ENCODE results near the gene SPR. TPM values are rescaled to one million over a fixed set of nuclear protein-coding genes. Genes with fewer than 3 reads are reported as not detected.

The SPR gene
- total and polyA plus RNA-seq, 2 of the 4 experiments (the other 2 are of a cell fraction): 14.3 to 17.4 TPM

- Histone ChIP-seq H2BK120ac (ENCODE audit: low read depth, low read length) (no peak overlapping the region), H3K4me3 (ENCODE audit: insufficient read depth, low read depth, low read length) (no peak overlapping the region), H4K8ac (ENCODE audit: low read depth in 2 of 2, low read length in 2 of 2) (no peak overlapping the region), H2AK5ac (ENCODE audit: low read depth, low read length) (no peak overlapping the region), H4K20me1 (ENCODE audit: insufficient read depth, low read length) (peaks cover 9% of the 10 kb centered on the region; the same call in 1 of the 2 replicates), H2BK20ac (ENCODE audit: low read depth, low read length) (no peak overlapping the region), H4K5ac (ENCODE audit: low read depth, low read length) (no peak overlapping the region), H3K79me1 (ENCODE audit: low read depth in 1 of 2, low read length in 2 of 2) (no peaks in the 10 kb centered on the region), H3K36me3 (ENCODE audit: control insufficient read depth, insufficient read depth, low read length) (no peaks in the 10 kb centered on the region), H3K9ac (ENCODE audit: low read depth, low read length) (no peak overlapping the region), H3K4me2 (ENCODE audit: low read depth, low read length) (no peak overlapping the region), H3K27me3 (ENCODE audit: control insufficient read depth, insufficient read depth, low read length) (peaks cover 17% of the 10 kb centered on the region; the same call in 1 of the 2 replicates), H3K9me3 (ENCODE audit: control insufficient read depth, insufficient read depth, low read length) (no peaks in the 10 kb centered on the region), H2BK15ac (ENCODE audit: low read depth, low read length) (no peak overlapping the region), H2AK9ac (replicated peaks; ENCODE audit: low read depth, low read length, poor library complexity) (no peak overlapping the region), H3K4ac (ENCODE audit: low read depth, low read length) (no peak overlapping the region), H3K23ac (ENCODE audit: low read depth, low read length) (no peak overlapping the region), H3K9me1 (ENCODE audit: insufficient read depth, low read length) (peaks cover 15% of the 10 kb centered on the region), H3K18ac (ENCODE audit: low read depth, low read length) (no peak overlapping the region), H3K56ac (ENCODE audit: extremely low read depth, insufficient read depth, low read length) (no peak overlapping the region), H2AFZ (replicated peaks; ENCODE audit: low read length, poor library complexity) (no peak overlapping the region), H4K91ac (ENCODE audit: insufficient read depth, low read depth, low read length) (no peak overlapping the region), H2BK5ac (ENCODE audit: low read depth, low read length, poor library complexity, severe bottlenecking) (no peak overlapping the region), H3K4me1 (ENCODE audit: control insufficient read depth, insufficient read depth, low read length) (peaks cover 10% of the 10 kb centered on the region; the same call in 1 of the 2 replicates), H3K27ac (ENCODE audit: insufficient read depth, low read length) (no peak overlapping the region), H3K14ac (replicated peaks; ENCODE audit: low read depth, low read length) (no peak overlapping the region)
- WGBS, 2 experiments (ENCODE audit: extremely low coverage in 2 of 2, insufficient read length in 1 of 2): 83% methylated on average over 2 of the region's 5 CpGs; no CpG with 5 or more reads in 1 of the 2 experiments
- DNase-seq (no peak), ATAC-seq (ENCODE audit: low read depth) (no peak)
- dilution Hi-C loops (cut with HindIII; ENCODE audit: low sequenced_read_pairs, unreplicated experiment): no loop called here
- POLR2A ChIA-PET (ENCODE audit: unreplicated experiment): no interaction called here
- in situ Hi-C loops (cut with MboI; ENCODE audit: low sequenced_read_pairs): no loop called here
- no peak for TF ChIP-seq CTCF (conservative IDR thresholded peaks at IDR 0.05; ENCODE audit: low read depth, low read length)
- TF ChIP-seq NFE2L2 (IDR thresholded peaks at IDR 0.05; ENCODE audit: low read depth, low read length): no peak
- no peak for TF ChIP-seq MAZ (IDR thresholded peaks at IDR 0.05; ENCODE audit: borderline replicate concordance, low read depth, low read length)
- no peak for TF ChIP-seq MXI1 (IDR thresholded peaks at IDR 0.05; ENCODE audit: borderline replicate concordance, low read depth, low read length)
- no peak for TF ChIP-seq MAFK (IDR thresholded peaks at IDR 0.05; ENCODE audit: low read depth, low read length)
- no peak for TF ChIP-seq RCOR1 (IDR thresholded peaks at IDR 0.05; ENCODE audit: insufficient replicate concordance, low read length)
- no peak for TF ChIP-seq POLR2A (IDR thresholded peaks at IDR 0.05; ENCODE audit: low read depth, low read length)
- no peak for TF ChIP-seq CHD1 (IDR thresholded peaks at IDR 0.05; ENCODE audit: low read depth, low read length)
- no peak for TF ChIP-seq CEBPB (IDR thresholded peaks at IDR 0.05; ENCODE audit: low read depth, low read length)
- TF ChIP-seq FOS (IDR thresholded peaks at IDR 0.05; ENCODE audit: low read depth, low read length): no peak
- no peak for TF ChIP-seq SMC3 (IDR thresholded peaks at IDR 0.05; ENCODE audit: low read depth, low read length)
- CTCF ChIA-PET: no interaction called here
- intact Hi-C loops (cut with micrococcal nuclease): no loop called here
- no TSS peak for BruUV-seq (replicated peaks)
These were observed 51.2 kb downstream of the SPR start for GRCh38 chr2:72938455-72938854.
